Measurements from ENCODE around the gene DDX3X. TPM values are rescaled to one million over a fixed set of nuclear protein-coding genes. Genes with fewer than 3 reads are reported as not detected.
"Not testable (repeated sequence)": the region's sequence is repeated elsewhere in the genome, so short reads cannot be mapped to it uniquely, and the experiment has no call there.

DDX3X gene
- total RNA-seq, 4 donors from 2014 or later: 161 to 383 (median 228) TPM

GRCh38 chrX:41405551-41405950, 71.6 kb downstream of the DDX3X start:
- DNase-seq (ENCODE audit: low spot score in 2 of 2): no peak
- H3K9me3 ChIP-seq: no peaks in the 10 kb centered on the region
- H3K27me3 ChIP-seq: no peaks in the 10 kb centered on the region
- no peak overlapping the region for H3K4me3 ChIP-seq
- WGBS: 75% methylated on average over 5 of the region's 6 CpGs
- no peaks in the 10 kb centered on the region for H3K4me1 ChIP-seq
- TF ChIP-seq CTCF (IDR thresholded peaks at IDR 0.05): no peak
- no peak for TF ChIP-seq EP300 (IDR thresholded peaks at IDR 0.05)
- TF ChIP-seq POLR2AphosphoS5 (IDR thresholded peaks at IDR 0.05): no peak
- no peak for TF ChIP-seq POLR2A (IDR thresholded peaks at IDR 0.05)
- H3K27ac ChIP-seq: no peak overlapping the region
- no peaks in the 10 kb centered on the region for H3K36me3 ChIP-seq

- Histone ChIP-seq H3K9me3 (no peaks in the 10 kb centered on the region), H3K27me3 (no peaks in the 10 kb centered on the region), H3K4me1 (no peaks in the 10 kb centered on the region), H3K36me3 (no peaks in the 10 kb centered on the region), H3K27ac (no peak overlapping the region), H3K4me3 (no peak overlapping the region)
- no peak for TF ChIP-seq POLR2AphosphoS5 (IDR thresholded peaks at IDR 0.05)
- TF ChIP-seq POLR2A (IDR thresholded peaks at IDR 0.05): no peak
- no peak for TF ChIP-seq CTCF (IDR thresholded peaks at IDR 0.05)
- TF ChIP-seq EP300 (IDR thresholded peaks at IDR 0.05): no peak
- DNase-seq (ENCODE audit: low spot score in 2 of 2): no peak
- 59% methylated on average over 1 of the region's 1 CpG for WGBS
Measured at GRCh38 chrX:41406201-41406600, 72.2 kb downstream of the DDX3X start.

- Histone ChIP-seq H3K27me3 (no peaks in the 10 kb centered on the region), H3K9me3 (no peaks in the 10 kb centered on the region), H3K4me3 (no peak overlapping the region), H3K27ac (no peak overlapping the region), H3K36me3 (no peaks in the 10 kb centered on the region), H3K4me1 (no peaks in the 10 kb centered on the region)
- WGBS: 78% methylated on average over 4 of the region's 4 CpGs
- no peak for DNase-seq (ENCODE audit: low spot score in 2 of 2)
- TF ChIP-seq EP300 (IDR thresholded peaks at IDR 0.05): no peak
- no peak for TF ChIP-seq POLR2AphosphoS5 (IDR thresholded peaks at IDR 0.05)
- no peak for TF ChIP-seq POLR2A (IDR thresholded peaks at IDR 0.05)
- no peak for TF ChIP-seq CTCF (IDR thresholded peaks at IDR 0.05)
Measured at GRCh38 chrX:41407816-41408215, 73.9 kb downstream of the DDX3X start.

GRCh38 chrX:41408576-41408975, 74.6 kb downstream of the DDX3X start:
- H3K4me1 ChIP-seq: no peaks in the 10 kb centered on the region
- peak in 1 of 2 donors; percentile 16 for DNase-seq (ENCODE audit: low spot score in 2 of 2)
- no peaks in the 10 kb centered on the region for H3K36me3 ChIP-seq
- H3K27ac ChIP-seq: no peak overlapping the region
- no peaks in the 10 kb centered on the region for H3K9me3 ChIP-seq
- 90% methylated on average over 9 of the region's 9 CpGs for WGBS
- no peak overlapping the region for H3K4me3 ChIP-seq
- no peak for TF ChIP-seq EP300 (IDR thresholded peaks at IDR 0.05)
- no peak for TF ChIP-seq POLR2AphosphoS5 (IDR thresholded peaks at IDR 0.05)
- no peak for TF ChIP-seq POLR2A (IDR thresholded peaks at IDR 0.05)
- no peak for TF ChIP-seq CTCF (IDR thresholded peaks at IDR 0.05)
- H3K27me3 ChIP-seq: no peaks in the 10 kb centered on the region

- WGBS: 78% methylated on average over 5 of the region's 5 CpGs
- TF ChIP-seq EP300 (IDR thresholded peaks at IDR 0.05) (no peak), POLR2A (IDR thresholded peaks at IDR 0.05) (no peak), CTCF (IDR thresholded peaks at IDR 0.05) (no peak), POLR2AphosphoS5 (IDR thresholded peaks at IDR 0.05) (no peak)
- Histone ChIP-seq H3K4me3 (no peak overlapping the region), H3K27ac (no peak overlapping the region), H3K36me3 (no peaks in the 10 kb centered on the region), H3K27me3 (no peaks in the 10 kb centered on the region), H3K4me1 (no peaks in the 10 kb centered on the region), H3K9me3 (no peaks in the 10 kb centered on the region)
- peak in 1 of 2 donors; percentile 21 for DNase-seq (ENCODE audit: low spot score in 2 of 2)
Measured at GRCh38 chrX:41409006-41409405, 75.0 kb downstream of the DDX3X start.

- not testable (repeated sequence) for H3K9me3 ChIP-seq; H3K36me3 ChIP-seq; H3K4me3 ChIP-seq; H3K27me3 ChIP-seq; DNase-seq (ENCODE audit: low spot score in 2 of 2); H3K4me1 ChIP-seq; H3K27ac ChIP-seq
- WGBS: 85% methylated on average over 10 of the region's 10 CpGs
Measured at GRCh38 chrX:41411222-41411621, 77.3 kb downstream of the DDX3X start.

All from suprapubic skin (tissue), 4 donors.